ENCODE results near the gene DLX5. TPM values are rescaled to one million over a fixed set of nuclear protein-coding genes. Genes with fewer than 3 reads are reported as not detected.

DLX5 gene
- total RNA-seq, 1 donor from 2014 or later, result 3.7 TPM

GRCh38 chr7:97014145-97014750 lies 10.4 kb downstream of the DLX5 start:
- Histone ChIP-seq H3K27me3 (peaks cover 11% of the 10 kb centered on the region), H3K4me3 (no peak overlapping the region), H3K27ac (no peak overlapping the region), H3K36me3 (no peaks in the 10 kb centered on the region), H3K4me1 (peaks cover 16% of the 10 kb centered on the region), H3K9me3 (no peaks in the 10 kb centered on the region)
- intact Hi-C loops (cut with DNase I), result no loop called here
- no peak for DNase-seq (ENCODE audit: extremely low spot score in 2 of 2)
- TF ChIP-seq POLR2A (IDR thresholded peaks at IDR 0.05) (no peak), POLR2AphosphoS5 (IDR thresholded peaks at IDR 0.05; ENCODE audit: insufficient read depth in 1 of 2, low read depth in 1 of 2) (no peak), CTCF (IDR thresholded peaks at IDR 0.05) (no peak)

- TF ChIP-seq CTCF (IDR thresholded peaks at IDR 0.05) (no peak), POLR2AphosphoS5 (IDR thresholded peaks at IDR 0.05; ENCODE audit: insufficient read depth in 1 of 2, low read depth in 1 of 2) (no peak), POLR2A (IDR thresholded peaks at IDR 0.05) (no peak)
- Histone ChIP-seq H3K27ac (no peak overlapping the region), H3K4me3 (no peak overlapping the region), H3K9me3 (no peaks in the 10 kb centered on the region), H3K27me3 (peaks cover 11% of the 10 kb centered on the region), H3K36me3 (no peaks in the 10 kb centered on the region), H3K4me1 (peaks cover 16% of the 10 kb centered on the region)
- intact Hi-C loops (cut with DNase I), result no loop called here
- no peak for DNase-seq (ENCODE audit: extremely low spot score in 2 of 2)
Observed at GRCh38 chr7:97013845-97014134, 10.8 kb downstream of the DLX5 start.

- TF ChIP-seq POLR2A (IDR thresholded peaks at IDR 0.05) (no peak), CTCF (IDR thresholded peaks at IDR 0.05) (no peak), POLR2AphosphoS5 (IDR thresholded peaks at IDR 0.05; ENCODE audit: insufficient read depth in 1 of 2, low read depth in 1 of 2) (no peak)
- Histone ChIP-seq H3K36me3 (no peaks in the 10 kb centered on the region), H3K9me3 (no peaks in the 10 kb centered on the region), H3K27me3 (peaks cover 11% of the 10 kb centered on the region), H3K4me3 (no peak overlapping the region), H3K4me1 (peaks cover 16% of the 10 kb centered on the region), H3K27ac (no peak overlapping the region)
- intact Hi-C loops (cut with DNase I), result no loop called here
- DNase-seq (ENCODE audit: extremely low spot score in 2 of 2), result peak in 1 of 2 donors; percentile 70
Observed at GRCh38 chr7:97013134-97013844, 11.3 kb downstream of the DLX5 start.

GRCh38 chr7:97012365-97013133 lies 12.1 kb downstream of the DLX5 start:
- intact Hi-C loops (cut with DNase I), result no loop called here
- Histone ChIP-seq H3K4me3 (no peak overlapping the region), H3K27ac (no peak overlapping the region), H3K9me3 (no peaks in the 10 kb centered on the region), H3K36me3 (no peaks in the 10 kb centered on the region), H3K27me3 (peaks cover 11% of the 10 kb centered on the region), H3K4me1 (peaks cover 15% of the 10 kb centered on the region)
- TF ChIP-seq POLR2A (IDR thresholded peaks at IDR 0.05), result no peak
- no peak for TF ChIP-seq POLR2AphosphoS5 (IDR thresholded peaks at IDR 0.05; ENCODE audit: insufficient read depth in 1 of 2, low read depth in 1 of 2)
- no peak for TF ChIP-seq CTCF (IDR thresholded peaks at IDR 0.05)
- no peak for DNase-seq (ENCODE audit: extremely low spot score in 2 of 2)

All from vagina (tissue), 2 donors.